Measurements from ENCODE around the gene CEMIP.

DNA sequence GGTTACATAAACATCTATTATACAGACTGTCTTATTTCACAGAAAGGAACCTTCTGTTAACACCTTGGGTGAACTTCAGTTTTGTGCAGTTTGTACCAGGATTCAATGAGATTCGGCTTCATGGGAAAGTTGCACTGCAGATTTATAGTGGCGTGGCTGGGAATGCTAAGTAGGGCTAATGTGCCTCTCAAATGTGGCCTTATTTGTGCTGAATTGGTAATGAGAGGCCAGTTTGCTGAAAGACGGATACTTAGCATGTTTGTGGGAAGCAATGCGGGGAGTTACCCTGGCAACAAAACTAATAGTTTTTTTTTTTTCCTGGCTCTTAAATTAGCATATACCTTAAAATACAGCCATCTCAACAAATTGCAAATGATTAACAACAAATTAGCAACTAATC, 28.6 kb upstream of the CEMIP start:
- TF ChIP-seq, protein P1, sequence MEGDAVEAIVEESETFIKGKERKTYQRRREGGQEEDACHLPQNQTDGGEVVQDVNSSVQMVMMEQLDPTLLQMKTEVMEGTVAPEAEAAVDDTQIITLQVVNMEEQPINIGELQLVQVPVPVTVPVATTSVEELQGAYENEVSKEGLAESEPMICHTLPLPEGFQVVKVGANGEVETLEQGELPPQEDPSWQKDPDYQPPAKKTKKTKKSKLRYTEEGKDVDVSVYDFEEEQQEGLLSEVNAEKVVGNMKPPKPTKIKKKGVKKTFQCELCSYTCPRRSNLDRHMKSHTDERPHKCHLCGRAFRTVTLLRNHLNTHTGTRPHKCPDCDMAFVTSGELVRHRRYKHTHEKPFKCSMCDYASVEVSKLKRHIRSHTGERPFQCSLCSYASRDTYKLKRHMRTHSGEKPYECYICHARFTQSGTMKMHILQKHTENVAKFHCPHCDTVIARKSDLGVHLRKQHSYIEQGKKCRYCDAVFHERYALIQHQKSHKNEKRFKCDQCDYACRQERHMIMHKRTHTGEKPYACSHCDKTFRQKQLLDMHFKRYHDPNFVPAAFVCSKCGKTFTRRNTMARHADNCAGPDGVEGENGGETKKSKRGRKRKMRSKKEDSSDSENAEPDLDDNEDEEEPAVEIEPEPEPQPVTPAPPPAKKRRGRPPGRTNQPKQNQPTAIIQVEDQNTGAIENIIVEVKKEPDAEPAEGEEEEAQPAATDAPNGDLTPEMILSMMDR (conservative IDR thresholded peaks at IDR 0.05) = no peak
- no peak for TF ChIP-seq EZH2 (IDR thresholded peaks at IDR 0.05; ENCODE audit: low read depth)
